Panc1 (cell line): ENCODE results near the gene SKIC8. TPM values are rescaled to one million over a fixed set of nuclear protein-coding genes. Genes with fewer than 3 reads are reported as not detected.

Experiments used
- ATAC-seq: fragments of 200-7000 bp; cut with Tn5 transposase; 2 replicates; pipeline ENCODE4 v1.9.1; 2020; ENCODE audit warnings: mild to moderate bottlenecking, moderate library complexity
- BruUV-seq: library from RNA; stranded (reverse); fragments of 400-500 nt; replicated peaks from 2 replicates; lab custom pipeline; 2021; lab: Mats Ljungman, UMichigan
- CTCF ChIA-PET: fragments of 300-600 bp; sonication (Branson Sonifier 250); formaldehyde crosslinking; loops from one replicate; lab custom pipeline; 2022; ENCODE audit warnings: antibody characterized with exemption; lab: Charles Lee
- POLR2A ChIA-PET: fragments of 300-600 bp; sonication (Branson Sonifier 250); formaldehyde crosslinking; loops from one replicate; lab custom pipeline; 2022; ENCODE audit warnings: antibody characterized with exemption; lab: Charles Lee
- DNase-seq: peaks from one replicate; pipeline ENCODE4 v3.0.0-alpha.2; 2010; ENCODE audit warnings: low read depth, low spot score
- H3K27ac ChIP-seq: 2 replicates; pipeline ENCODE4 v1.5.1; 2011; ENCODE audit warnings: mild to moderate bottlenecking, low read length, inconsistent platforms
- H3K27me3 ChIP-seq: fragments of 200-500 bp; sonication (Bioruptor generic); 2 replicates; pipeline ENCODE4 v1.6.0; 2014; ENCODE audit warnings: low read length, inconsistent platforms; ENCODE audit not compliant: control insufficient read depth, insufficient read depth
- H3K36me3 ChIP-seq: fragments of 200-500 bp; sonication (Bioruptor generic); 2 replicates; pipeline ENCODE4 v1.5.1; 2014; ENCODE audit warnings: inconsistent platforms, mild to moderate bottlenecking, low read length, moderate library complexity; ENCODE audit not compliant: control insufficient read depth, insufficient read depth
- H3K4me1 ChIP-seq: 2 replicates; pipeline ENCODE4 v1.5.1; 2011; ENCODE audit warnings: inconsistent platforms, mild to moderate bottlenecking, low read length, moderate library complexity; ENCODE audit not compliant: control insufficient read depth, insufficient read depth
- H3K4me3 ChIP-seq, 2 experiments: 2 replicates each; pipeline ENCODE4 v1.5.1; 2011 to 2012; ENCODE audit warnings: low read depth in 2 of 2, low read length in 2 of 2, mild to moderate bottlenecking in 2 of 2, inconsistent platforms in 1 of 2, moderate library complexity in 1 of 2
- H3K9me3 ChIP-seq: fragments of 200-500 bp; sonication (Bioruptor generic); 2 replicates; pipeline ENCODE4 v1.5.1; 2014; ENCODE audit warnings: low read depth, mild to moderate bottlenecking, inconsistent platforms, low read length, moderate library complexity; ENCODE audit not compliant: control insufficient read depth, insufficient read depth
- POLR2AphosphoS5 ChIP-seq: IDR thresholded peaks from 2 replicates; pipeline ENCODE4 v1.6.1; 2012; ENCODE audit warnings: mild to moderate bottlenecking, low read depth, low read length, moderate library complexity
- SIN3A ChIP-seq: IDR thresholded peaks from 2 replicates; pipeline ENCODE4 v1.6.1; 2012; ENCODE audit warnings: low read depth, mild to moderate bottlenecking, low read length, moderate library complexity, borderline replicate concordance; ENCODE audit not compliant: insufficient read depth
- TCF7L2 ChIP-seq: IDR thresholded peaks from 2 replicates; pipeline ENCODE4 v1.6.1; 2011; ENCODE audit warnings: mild to moderate bottlenecking, low read depth, low read length, inconsistent platforms
- in situ Hi-C: cut with HindIII; loops from 2 replicates; pipeline ENCODE4 v1.10.0; 2016; ENCODE audit warnings: low sequenced_read_pairs, low pct_unique_long_range_greater_than_20kb
- intact Hi-C: fragments of 100-400 bp; cut with micrococcal nuclease; formaldehyde crosslinking; loops from one replicate; pipeline ENCODE4 v1.10.0; 2022; ENCODE audit not compliant: unreplicated experiment
- total RNA-seq: library from RNA; stranded (reverse); gene quantifications from one replicate; pipeline ENCODE4 v1.2.1, GENCODE V29; 2021; ENCODE audit not compliant: unreplicated experiment
- TF ChIP-seq, protein P1 (sequence below): fragments of 450-650 bp; IDR thresholded peaks from 2 replicates; pipeline ENCODE4 v1.5.1; 2017; ENCODE audit warnings: mild to moderate bottlenecking
- TF ChIP-seq, protein P2 (sequence below), 2 experiments: IDR thresholded peaks; 2 replicates each; pipeline ENCODE4 v1.6.1; 2011 to 2012; ENCODE audit warnings: low read depth in 2 of 2, control low read depth in 1 of 2, low read length in 1 of 2, mild to moderate bottlenecking in 1 of 2, moderate library complexity in 1 of 2; ENCODE audit not compliant: insufficient read depth in 1 of 2

SKIC8 gene
- total RNA-seq, 1 experiment from 2014 or later, result 66.3 TPM

DNA sequence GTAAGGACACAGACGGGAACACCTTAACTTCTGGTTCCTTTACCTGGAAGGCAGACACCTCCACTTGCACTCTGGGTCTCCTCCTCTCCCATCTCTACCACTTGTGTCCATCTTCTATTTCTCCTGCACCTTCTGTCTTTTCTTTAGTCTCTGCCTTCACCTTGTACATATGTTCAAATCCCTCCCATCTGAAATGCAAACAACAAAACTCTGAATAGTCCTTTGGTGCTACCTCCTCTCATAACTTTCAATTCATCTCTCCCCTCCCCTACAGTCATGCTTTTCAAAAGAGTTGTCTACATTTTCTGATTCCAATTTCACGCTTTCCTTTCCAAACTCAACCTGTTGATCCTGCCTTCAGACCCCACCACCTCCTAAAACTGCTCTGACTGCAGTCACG is 35.4 kb upstream of the SKIC8 start:
- in situ Hi-C loops, result no loop called here
- ChIA-PET POLR2A (no interaction called here), CTCF (no interaction called here)
- no peak overlapping the region for H3K4me3 ChIP-seq
- no peak for DNase-seq
- H3K4me1 ChIP-seq, result peaks cover 5% of the 10 kb centered on the region; the same call in 1 of the 2 replicates
- no peak for TF ChIP-seq POLR2AphosphoS5
- TF ChIP-seq, protein P1, sequence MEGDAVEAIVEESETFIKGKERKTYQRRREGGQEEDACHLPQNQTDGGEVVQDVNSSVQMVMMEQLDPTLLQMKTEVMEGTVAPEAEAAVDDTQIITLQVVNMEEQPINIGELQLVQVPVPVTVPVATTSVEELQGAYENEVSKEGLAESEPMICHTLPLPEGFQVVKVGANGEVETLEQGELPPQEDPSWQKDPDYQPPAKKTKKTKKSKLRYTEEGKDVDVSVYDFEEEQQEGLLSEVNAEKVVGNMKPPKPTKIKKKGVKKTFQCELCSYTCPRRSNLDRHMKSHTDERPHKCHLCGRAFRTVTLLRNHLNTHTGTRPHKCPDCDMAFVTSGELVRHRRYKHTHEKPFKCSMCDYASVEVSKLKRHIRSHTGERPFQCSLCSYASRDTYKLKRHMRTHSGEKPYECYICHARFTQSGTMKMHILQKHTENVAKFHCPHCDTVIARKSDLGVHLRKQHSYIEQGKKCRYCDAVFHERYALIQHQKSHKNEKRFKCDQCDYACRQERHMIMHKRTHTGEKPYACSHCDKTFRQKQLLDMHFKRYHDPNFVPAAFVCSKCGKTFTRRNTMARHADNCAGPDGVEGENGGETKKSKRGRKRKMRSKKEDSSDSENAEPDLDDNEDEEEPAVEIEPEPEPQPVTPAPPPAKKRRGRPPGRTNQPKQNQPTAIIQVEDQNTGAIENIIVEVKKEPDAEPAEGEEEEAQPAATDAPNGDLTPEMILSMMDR, result no peak
- no peak for TF ChIP-seq TCF7L2
- TF ChIP-seq, protein P2, sequence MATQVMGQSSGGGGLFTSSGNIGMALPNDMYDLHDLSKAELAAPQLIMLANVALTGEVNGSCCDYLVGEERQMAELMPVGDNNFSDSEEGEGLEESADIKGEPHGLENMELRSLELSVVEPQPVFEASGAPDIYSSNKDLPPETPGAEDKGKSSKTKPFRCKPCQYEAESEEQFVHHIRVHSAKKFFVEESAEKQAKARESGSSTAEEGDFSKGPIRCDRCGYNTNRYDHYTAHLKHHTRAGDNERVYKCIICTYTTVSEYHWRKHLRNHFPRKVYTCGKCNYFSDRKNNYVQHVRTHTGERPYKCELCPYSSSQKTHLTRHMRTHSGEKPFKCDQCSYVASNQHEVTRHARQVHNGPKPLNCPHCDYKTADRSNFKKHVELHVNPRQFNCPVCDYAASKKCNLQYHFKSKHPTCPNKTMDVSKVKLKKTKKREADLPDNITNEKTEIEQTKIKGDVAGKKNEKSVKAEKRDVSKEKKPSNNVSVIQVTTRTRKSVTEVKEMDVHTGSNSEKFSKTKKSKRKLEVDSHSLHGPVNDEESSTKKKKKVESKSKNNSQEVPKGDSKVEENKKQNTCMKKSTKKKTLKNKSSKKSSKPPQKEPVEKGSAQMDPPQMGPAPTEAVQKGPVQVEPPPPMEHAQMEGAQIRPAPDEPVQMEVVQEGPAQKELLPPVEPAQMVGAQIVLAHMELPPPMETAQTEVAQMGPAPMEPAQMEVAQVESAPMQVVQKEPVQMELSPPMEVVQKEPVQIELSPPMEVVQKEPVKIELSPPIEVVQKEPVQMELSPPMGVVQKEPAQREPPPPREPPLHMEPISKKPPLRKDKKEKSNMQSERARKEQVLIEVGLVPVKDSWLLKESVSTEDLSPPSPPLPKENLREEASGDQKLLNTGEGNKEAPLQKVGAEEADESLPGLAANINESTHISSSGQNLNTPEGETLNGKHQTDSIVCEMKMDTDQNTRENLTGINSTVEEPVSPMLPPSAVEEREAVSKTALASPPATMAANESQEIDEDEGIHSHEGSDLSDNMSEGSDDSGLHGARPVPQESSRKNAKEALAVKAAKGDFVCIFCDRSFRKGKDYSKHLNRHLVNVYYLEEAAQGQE (IDR thresholded peaks at IDR 0.05; ENCODE audit: insufficient read depth in 1 of 2, low read depth in 2 of 2, low read length in 1 of 2), result no peak
- no peak for TF ChIP-seq SIN3A
- H3K36me3 ChIP-seq, result no peaks in the 10 kb centered on the region
- no peak for ATAC-seq
- no TSS peak for BruUV-seq
- H3K9me3 ChIP-seq, result no peaks in the 10 kb centered on the region
- H3K27me3 ChIP-seq, result peaks cover 5% of the 10 kb centered on the region; the same call in 1 of the 2 replicates
- intact Hi-C loops, result no loop called here
- H3K27ac ChIP-seq, result no peak overlapping the region

- POLR2A ChIA-PET, result interaction anchor here (0.7 kb wide), 1 partner anchor 58 kb away, joined by 3 read pairs; no protein-coding TSS in a partner anchor
- Histone ChIP-seq H3K4me1 (no peaks in the 10 kb centered on the region), H3K27me3 (no peaks in the 10 kb centered on the region), H3K27ac (no peak overlapping the region), H3K9me3 (no peaks in the 10 kb centered on the region), H3K4me3 (no peak overlapping the region), H3K36me3 (no peaks in the 10 kb centered on the region)
- TF ChIP-seq, protein P2 (IDR thresholded peaks at IDR 0.05; ENCODE audit: insufficient read depth in 1 of 2, low read depth in 2 of 2, low read length in 1 of 2), result no peak
- TF ChIP-seq, protein P1, result no peak
- TF ChIP-seq POLR2AphosphoS5 (no peak), TCF7L2 (no peak), SIN3A (no peak)
- ATAC-seq (no peak; the same call in 1 of the 2 replicates), DNase-seq (no peak)
- CTCF ChIA-PET, result no interaction called here
- intact Hi-C loops, result no loop called here
- BruUV-seq, result no TSS peak
- in situ Hi-C loops, result no loop called here
Measured at GRCh38 chr15:78329625-78330024, 30.2 kb upstream of the SKIC8 start.
